HAP-1 (cell line): ENCODE measurements around the gene SIAE.
A peak's percentile ranks its signal among the peaks of the same experiment; 100 is the strongest.

Source experiments
- DNase-seq, 2 experiments: peaks; one replicate each; pipeline ENCODE4 v3.0.0-alpha.2; 2016 to 2020; ENCODE audit warnings: low spot score in 2 of 2
- H3K27me3 ChIP-seq: fragments of 250-450 bp; sonication (Bioruptor Pico); 2 replicates; pipeline ENCODE4 v1.5.1; 2020; ENCODE audit warnings: low read depth, mild to moderate bottlenecking, moderate library complexity
- H3K36me3 ChIP-seq: fragments of 250-450 bp; sonication (Bioruptor Pico); replicated peaks from 2 replicates; pipeline ENCODE4 v1.5.1; 2020; ENCODE audit warnings: mild to moderate bottlenecking
- H3K4me1 ChIP-seq: fragments of 250-450 bp; sonication (Bioruptor Pico); 2 replicates; pipeline ENCODE4 v1.5.1; 2020; ENCODE audit warnings: mild to moderate bottlenecking
- H3K4me3 ChIP-seq: fragments of 250-450 bp; sonication (Bioruptor Pico); 2 replicates; pipeline ENCODE4 v1.5.1; 2020; ENCODE audit warnings: mild to moderate bottlenecking, moderate library complexity
- H3K9me3 ChIP-seq: fragments of 250-450 bp; sonication (Bioruptor Pico); 2 replicates; pipeline ENCODE4 v1.5.1; 2020; ENCODE audit warnings: mild to moderate bottlenecking, moderate library complexity
- in situ Hi-C: fragments of 300-500 bp; cut with MboI; formaldehyde crosslinking; loops from 3 replicates; pipeline ENCODE4 v1.14.3; 2020; ENCODE audit warnings: low sequenced_read_pairs, inconsistent platforms, mixed read lengths

SIAE gene

DNA sequence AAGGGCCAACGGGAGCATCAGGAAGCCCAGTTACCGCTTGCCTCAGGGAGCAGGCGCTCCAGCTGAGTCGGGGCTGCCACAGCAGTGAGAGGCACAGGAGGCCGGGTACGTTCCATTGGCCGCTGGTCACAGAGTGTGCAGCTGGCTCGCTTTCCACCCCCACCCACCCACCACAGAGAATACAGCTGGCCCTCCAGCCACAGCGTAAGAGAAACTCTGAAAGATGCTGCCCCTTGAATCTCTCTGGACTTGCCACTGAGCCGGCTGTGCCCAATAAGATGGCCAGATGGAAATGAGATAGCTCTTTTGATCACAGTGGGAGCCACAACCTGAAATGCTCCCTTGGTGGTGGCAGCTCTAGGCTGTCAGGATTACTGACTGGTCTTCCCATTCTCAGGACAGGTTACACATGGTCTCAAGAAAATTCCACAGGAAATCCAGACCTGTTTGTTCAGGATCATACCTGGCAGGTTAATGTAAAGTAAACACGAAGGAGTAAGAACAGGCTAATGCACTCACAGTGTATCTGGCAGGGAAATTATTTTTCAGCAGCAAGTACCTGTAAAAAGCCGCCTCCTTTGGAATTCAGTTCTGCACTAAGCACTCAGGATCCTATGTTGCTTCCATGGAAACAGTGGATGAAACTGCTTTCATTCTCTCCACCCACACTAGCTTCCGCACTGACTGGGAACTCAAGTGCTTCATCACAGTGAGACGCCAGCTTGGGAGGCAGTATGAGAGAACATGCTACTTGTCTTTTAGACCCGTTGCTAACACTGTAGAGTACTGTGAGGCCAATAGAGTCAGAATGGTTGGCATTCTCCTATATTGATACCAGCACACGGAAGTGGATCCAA, 16.5 kb downstream of the SIAE start:
- Histone ChIP-seq H3K36me3 (no peaks in the 10 kb centered on the region), H3K4me3 (no peak overlapping the region), H3K4me1 (no peaks in the 10 kb centered on the region), H3K9me3 (no peaks in the 10 kb centered on the region), H3K27me3 (no peaks in the 10 kb centered on the region)
- in situ Hi-C loops, result no loop called here
- no peak for DNase-seq

DNA sequence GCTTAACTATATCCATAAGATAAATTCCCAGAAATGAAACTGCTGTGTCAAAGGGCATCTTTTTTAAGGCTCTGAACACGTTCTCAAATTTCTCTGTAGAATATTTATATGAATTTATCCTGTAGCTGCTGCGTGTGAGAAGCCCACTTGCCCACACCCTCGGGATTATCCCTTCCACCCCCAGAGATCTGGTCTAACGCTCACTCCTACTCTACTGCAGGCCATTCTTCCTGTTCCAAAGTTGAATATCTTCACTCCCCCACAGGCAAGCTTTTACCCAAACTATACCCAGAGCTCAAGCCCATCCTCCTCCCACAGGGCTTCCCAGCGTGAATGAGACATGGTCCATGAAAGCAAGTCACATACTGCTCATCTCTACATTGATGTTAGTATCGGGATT, 24.9 kb downstream of the SIAE start:
- no peak for DNase-seq
- Histone ChIP-seq H3K4me1 (peaks cover 6% of the 10 kb centered on the region), H3K27me3 (no peaks in the 10 kb centered on the region), H3K36me3 (no peaks in the 10 kb centered on the region), H3K9me3 (no peaks in the 10 kb centered on the region), H3K4me3 (no peak overlapping the region)
- in situ Hi-C loops, result loop anchor here (10.0 to 25.0 kb wide), 4 partner anchors 186 to 1211 kb away; partner anchors contain the start of genes GRAMD1B and ROBO3

GRCh38 chr11:124646148-124646547, 27.4 kb downstream of the SIAE start:
- in situ Hi-C loops, result loop anchor here (10.0 to 25.0 kb wide), 4 partner anchors 189 to 1209 kb away; partner anchors contain the start of genes GRAMD1B and ROBO3
- Histone ChIP-seq H3K9me3 (no peaks in the 10 kb centered on the region), H3K4me3 (no peak overlapping the region), H3K4me1 (peaks cover 6% of the 10 kb centered on the region), H3K27me3 (no peaks in the 10 kb centered on the region), H3K36me3 (no peaks in the 10 kb centered on the region)
- no peak for DNase-seq

- H3K27me3 ChIP-seq, result no peaks in the 10 kb centered on the region
- DNase-seq, result peak; percentile 75 to 77
- H3K9me3 ChIP-seq, result no peaks in the 10 kb centered on the region
- in situ Hi-C loops, result loop anchor here (10.0 to 25.0 kb wide), 4 partner anchors 190 to 1207 kb away; partner anchors contain the start of genes GRAMD1B and ROBO3
- no peaks in the 10 kb centered on the region for H3K36me3 ChIP-seq
- H3K4me3 ChIP-seq, result no peak overlapping the region
- H3K4me1 ChIP-seq, result peaks cover 6% of the 10 kb centered on the region
Measured at GRCh38 chr11:124644426-124645280, 28.9 kb downstream of the SIAE start.

DNA sequence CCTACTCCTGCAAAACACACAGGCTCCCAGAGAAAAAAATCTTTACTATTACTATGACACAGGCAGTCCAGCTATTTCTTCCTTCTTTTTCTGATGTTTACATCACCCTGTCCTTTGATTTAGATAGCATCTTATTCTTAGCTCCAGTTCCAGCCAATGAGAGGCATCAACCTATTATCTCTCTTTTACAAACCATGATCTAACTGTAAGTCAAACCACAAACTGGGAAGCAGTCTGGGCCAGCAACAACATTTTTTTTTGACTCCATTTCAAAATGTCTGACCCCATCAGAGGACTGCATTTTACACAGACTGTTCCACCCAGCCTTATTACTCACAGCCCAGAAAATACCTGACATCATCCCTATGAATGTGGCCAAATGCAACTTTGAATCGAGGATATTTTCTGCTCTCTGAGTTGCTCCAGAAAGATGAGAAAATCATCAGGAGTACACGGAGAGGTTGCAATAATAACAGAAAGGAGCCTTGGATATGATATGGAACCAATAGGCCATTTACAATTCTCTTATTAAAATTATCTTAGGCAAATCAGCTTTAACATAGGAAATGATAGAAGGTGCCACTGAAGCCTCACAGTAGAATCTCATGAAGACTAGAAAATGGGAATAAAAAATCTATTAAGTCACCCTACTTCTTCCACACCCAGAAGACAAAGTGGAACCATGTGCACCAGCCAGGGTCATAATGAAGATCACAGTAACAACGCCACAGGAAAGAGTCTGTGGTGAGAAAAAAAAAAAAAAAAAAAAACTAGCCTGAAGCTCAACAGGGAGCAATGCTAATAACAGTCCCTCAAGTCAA, 29.7 kb downstream of the SIAE start:
- no peak for DNase-seq
- Histone ChIP-seq H3K4me3 (no peak overlapping the region), H3K36me3 (peaks cover 4% of the 10 kb centered on the region; the same call in 1 of the 2 replicates), H3K4me1 (peaks cover 6% of the 10 kb centered on the region), H3K9me3 (no peaks in the 10 kb centered on the region), H3K27me3 (no peaks in the 10 kb centered on the region)
- in situ Hi-C loops, result loop anchor here (10.0 to 25.0 kb wide), 4 partner anchors 191 to 1207 kb away; partner anchors contain the start of genes GRAMD1B and ROBO3

GRCh38 chr11:124643042-124643604, 30.4 kb downstream of the SIAE start:
- Histone ChIP-seq H3K27me3 (no peaks in the 10 kb centered on the region), H3K4me3 (no peak overlapping the region), H3K4me1 (peaks cover 6% of the 10 kb centered on the region), H3K9me3 (no peaks in the 10 kb centered on the region), H3K36me3 (peaks cover 4% of the 10 kb centered on the region; the same call in 1 of the 2 replicates)
- in situ Hi-C loops, result loop anchor here (10.0 to 25.0 kb wide), 4 partner anchors 192 to 1206 kb away; partner anchors contain the start of genes GRAMD1B and ROBO3
- no peak for DNase-seq

- in situ Hi-C loops, result loop anchor here (10.0 to 25.0 kb wide), 4 partner anchors 192 to 1205 kb away; partner anchors contain the start of genes GRAMD1B and ROBO3
- no peak overlapping the region for H3K4me3 ChIP-seq
- peaks cover 6% of the 10 kb centered on the region for H3K4me1 ChIP-seq
- no peaks in the 10 kb centered on the region for H3K9me3 ChIP-seq
- no peaks in the 10 kb centered on the region for H3K27me3 ChIP-seq
- H3K36me3 ChIP-seq, result peaks cover 9% of the 10 kb centered on the region
- no peak for DNase-seq
Measured at GRCh38 chr11:124642628-124643027, 30.9 kb downstream of the SIAE start.

GRCh38 chr11:124640666-124641065, 32.9 kb downstream of the SIAE start:
- H3K4me3 ChIP-seq, result no peak overlapping the region
- in situ Hi-C loops, result loop anchor here (10.0 to 25.0 kb wide), 4 partner anchors 194 to 1203 kb away; partner anchors contain the start of genes GRAMD1B and ROBO3
- peak in 1 of 2 experiments; percentile 22 for DNase-seq

DNA sequence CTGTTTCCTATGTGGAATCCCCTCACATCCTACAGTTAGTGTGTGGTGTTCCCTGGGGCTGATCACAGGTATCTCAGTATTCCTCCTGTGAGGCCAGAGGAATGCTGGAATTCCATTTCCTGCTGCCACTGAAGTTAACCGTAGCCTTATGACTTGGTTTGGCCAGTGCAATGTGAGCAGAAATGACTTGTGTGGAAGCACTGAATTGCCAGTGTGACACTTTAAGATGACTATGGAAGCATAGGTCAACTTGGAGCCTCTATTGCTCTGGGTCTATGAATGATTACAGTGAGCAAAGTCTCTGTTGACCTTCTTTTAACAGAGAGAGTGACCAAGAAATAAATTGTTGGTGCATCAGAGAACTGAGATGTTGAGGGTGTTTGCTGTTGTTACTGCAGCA, 34.4 kb downstream of the SIAE start:
- no peak overlapping the region for H3K4me3 ChIP-seq
- no peaks in the 10 kb centered on the region for H3K9me3 ChIP-seq
- DNase-seq, result no peak
- no peaks in the 10 kb centered on the region for H3K27me3 ChIP-seq
- in situ Hi-C loops, result loop anchor here (25.0 kb wide), 2 partner anchors 773 to 1202 kb away; partner anchors contain the start of gene GRAMD1B
- no peaks in the 10 kb centered on the region for H3K4me1 ChIP-seq
- peaks cover 32% of the 10 kb centered on the region for H3K36me3 ChIP-seq

More at GRCh38 chr11:124640666-124641065, 32.9 kb downstream of the SIAE start:
- Histone ChIP-seq H3K9me3 (no peaks in the 10 kb centered on the region), H3K36me3 (peaks cover 26% of the 10 kb centered on the region), H3K27me3 (no peaks in the 10 kb centered on the region), H3K4me1 (peaks cover 6% of the 10 kb centered on the region)

DNA sequence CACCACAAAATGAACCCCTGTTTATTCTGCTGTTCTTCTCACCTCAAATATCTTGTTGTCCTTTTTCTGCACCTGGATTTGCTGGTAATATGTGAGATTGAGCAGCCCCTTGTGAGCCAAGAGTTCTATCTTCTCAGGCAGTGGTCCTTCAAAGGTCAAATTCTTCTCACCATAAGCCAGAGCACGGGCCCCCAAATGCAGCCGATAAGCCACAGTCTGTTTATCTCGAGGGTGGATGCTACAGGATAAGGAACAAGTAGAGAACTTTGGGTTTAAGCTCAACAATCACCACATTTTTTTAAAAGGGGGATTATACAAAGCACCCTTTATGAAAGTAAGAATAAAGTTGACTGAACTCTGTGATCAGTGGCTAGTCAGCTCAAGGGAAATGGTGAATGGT, 35.0 kb downstream of the SIAE start:
- Histone ChIP-seq H3K27me3 (no peaks in the 10 kb centered on the region), H3K4me1 (no peaks in the 10 kb centered on the region), H3K9me3 (no peaks in the 10 kb centered on the region), H3K4me3 (no peak overlapping the region), H3K36me3 (peaks cover 34% of the 10 kb centered on the region)
- DNase-seq, result no peak
- in situ Hi-C loops, result loop anchor here (25.0 kb wide), 2 partner anchors 774 to 1201 kb away; partner anchors contain the start of gene GRAMD1B

DNA sequence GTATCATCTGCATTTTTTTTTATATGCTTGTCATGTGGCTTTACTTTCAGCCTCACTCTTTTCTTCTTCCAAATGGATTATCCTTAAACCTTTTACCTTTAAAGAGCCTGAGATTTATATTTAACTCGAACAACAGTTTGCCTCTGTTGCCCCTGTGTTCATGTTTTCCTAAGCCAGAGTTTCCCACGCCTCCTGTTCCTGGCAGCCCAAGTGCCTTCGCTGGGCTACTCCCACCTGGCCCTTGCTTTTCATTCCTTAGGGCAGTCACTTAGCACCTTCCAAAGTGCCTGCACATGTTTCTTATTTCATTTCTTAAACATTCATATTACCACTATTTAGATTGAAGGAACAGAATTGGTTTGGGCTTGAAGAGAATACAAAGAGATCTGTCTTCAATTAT, 37.6 kb downstream of the SIAE start:
- Histone ChIP-seq H3K36me3 (peaks cover 60% of the 10 kb centered on the region), H3K9me3 (no peaks in the 10 kb centered on the region)
- in situ Hi-C loops, result loop anchor here (25.0 kb wide), 2 partner anchors 776 to 1199 kb away; partner anchors contain the start of gene GRAMD1B

GRCh38 chr11:124633355-124633754, 40.2 kb downstream of the SIAE start:
- H3K36me3 ChIP-seq, result peaks cover 70% of the 10 kb centered on the region
- no peaks in the 10 kb centered on the region for H3K27me3 ChIP-seq
- H3K4me3 ChIP-seq, result no peak overlapping the region
- in situ Hi-C loops, result loop anchor here (25.0 kb wide), 2 partner anchors 779 to 1196 kb away; partner anchors contain the start of gene GRAMD1B
- no peak for DNase-seq
- no peaks in the 10 kb centered on the region for H3K9me3 ChIP-seq
- no peaks in the 10 kb centered on the region for H3K4me1 ChIP-seq

More for the DNA sequence above, 37.6 kb downstream of the SIAE start:
- DNase-seq, result no peak
- Histone ChIP-seq H3K4me1 (no peaks in the 10 kb centered on the region), H3K27me3 (no peaks in the 10 kb centered on the region), H3K4me3 (no peak overlapping the region)
